ENCODE measurements around the gene RUNDC1.
"Not testable (repeated sequence)": the region's sequence is repeated elsewhere in the genome, so short reads cannot be mapped to it uniquely, and the experiment has no call there.

Gene RUNDC1

DNA sequence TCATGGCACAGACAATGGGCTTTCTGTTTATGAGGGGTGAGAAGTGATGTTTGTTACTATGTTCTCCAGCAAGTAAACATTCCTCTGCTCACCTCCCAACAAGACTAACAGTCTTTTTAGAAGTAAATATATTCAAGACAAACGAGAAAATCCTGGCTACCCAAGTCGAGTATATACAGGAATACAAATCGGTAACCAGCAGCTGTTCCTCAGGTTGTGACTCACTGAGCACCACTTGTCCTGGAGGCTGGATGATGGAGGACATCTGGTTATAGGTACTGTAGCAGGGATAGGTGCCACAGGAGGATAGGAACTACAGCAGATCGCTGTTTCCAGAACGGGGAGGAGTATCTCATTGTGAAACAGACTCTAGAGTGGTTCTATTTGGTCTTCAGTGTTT is 12.5 kb downstream of the RUNDC1 start:
- no peak for DNase-seq

DNA sequence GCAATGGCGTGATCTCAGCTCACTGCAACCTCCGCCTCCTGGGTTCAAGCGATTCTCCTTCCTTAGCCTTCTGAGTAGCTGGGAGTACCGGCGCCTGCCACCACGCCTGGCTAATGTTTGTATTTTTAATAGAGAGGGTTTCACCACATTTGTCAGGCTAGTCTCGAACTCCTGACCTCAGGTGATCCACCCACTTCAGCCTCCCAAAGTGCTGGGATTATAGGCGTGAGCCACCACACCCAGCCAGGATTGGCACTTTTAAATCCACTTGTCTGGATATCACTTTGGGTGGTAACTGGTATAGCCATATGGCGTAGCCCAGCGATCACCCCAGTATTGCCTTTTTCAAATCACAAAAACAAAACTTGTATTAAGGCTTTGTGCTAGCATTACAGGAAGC is 13.5 kb downstream of the RUNDC1 start:
- DNase-seq, result not testable (repeated sequence)

DNA sequence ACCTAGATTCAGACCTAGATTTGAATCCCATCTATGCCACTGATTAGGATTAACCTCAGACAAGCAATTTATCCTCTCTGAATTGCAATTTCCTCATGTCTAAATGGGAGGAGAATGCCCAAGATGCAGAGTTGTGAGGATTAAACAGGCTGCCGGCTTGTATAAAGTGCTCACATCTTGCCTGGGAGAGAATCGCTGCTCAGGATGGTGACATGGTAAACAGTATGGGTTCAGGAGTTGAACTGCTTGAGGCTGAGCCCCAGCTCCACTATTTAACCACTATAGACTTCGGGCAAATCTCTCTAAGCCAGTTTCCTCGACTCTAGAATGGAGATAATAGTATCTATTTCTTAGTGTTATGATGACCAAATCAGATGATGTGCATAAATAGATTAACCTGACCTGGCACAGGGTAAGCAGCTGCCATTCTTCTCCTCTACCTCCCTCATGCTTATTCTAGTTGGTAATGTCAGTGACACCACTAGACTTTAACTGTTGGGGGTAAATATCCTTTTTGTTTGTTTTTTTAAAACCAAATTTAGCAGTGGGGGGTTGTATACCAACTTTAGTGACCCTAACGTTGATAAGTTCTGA is 17.1 kb downstream of the RUNDC1 start:
- no peak for DNase-seq

DNA sequence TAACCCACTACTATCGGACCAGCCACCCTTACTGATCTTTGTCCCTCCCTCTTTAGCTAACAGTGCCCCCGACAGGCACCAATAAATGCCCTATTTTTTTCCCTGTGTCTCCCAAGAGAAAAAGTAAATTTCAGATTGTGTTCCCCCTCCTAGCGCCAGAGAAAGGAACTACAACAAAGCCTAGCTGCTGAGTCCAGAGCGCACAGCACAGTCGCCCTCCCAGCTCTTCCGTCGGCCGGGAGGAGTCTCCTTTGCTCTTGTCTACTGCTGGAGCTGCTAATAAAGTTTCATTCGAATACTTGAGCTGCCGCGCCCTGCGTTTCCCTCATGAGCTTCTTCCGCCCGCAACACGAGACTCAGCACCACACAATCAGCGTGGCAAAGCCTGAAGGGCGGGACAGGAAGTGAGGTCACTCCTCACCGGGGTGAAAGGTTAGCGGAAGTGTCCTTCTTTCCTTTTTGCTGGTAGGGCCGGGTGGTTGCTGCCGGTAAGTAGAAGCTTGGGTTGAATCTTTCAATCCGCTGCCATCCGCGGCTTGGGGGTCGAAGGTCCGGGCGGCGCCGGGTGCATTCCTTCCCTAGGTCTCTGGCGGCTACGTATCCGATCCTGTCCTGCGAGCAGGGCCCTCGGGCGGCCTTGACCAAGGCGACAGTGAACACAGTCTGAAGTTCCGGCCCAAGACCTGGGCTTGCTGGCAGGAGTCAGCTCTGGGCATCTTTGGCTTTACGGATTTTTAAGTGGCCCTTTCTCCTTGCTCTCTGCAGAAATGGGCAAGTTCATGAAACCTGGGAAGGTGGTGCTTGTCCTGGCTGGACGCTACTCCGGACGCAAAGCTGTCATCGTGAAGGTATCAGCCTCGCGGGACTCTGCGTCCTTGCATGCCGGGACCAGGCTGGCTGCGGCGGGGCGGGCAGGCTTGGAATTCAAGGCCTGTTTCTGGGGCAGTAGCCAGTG is 17.9 kb downstream of the RUNDC1 start, which contains the start of gene RPL27:
Gene RPL27, plus strand, starts transcription at position 436 of the 955 bp plus-strand sequence. Its CDS starts 332 bp downstream, at position 768.
- peak; percentile 100 for DNase-seq

DNA sequence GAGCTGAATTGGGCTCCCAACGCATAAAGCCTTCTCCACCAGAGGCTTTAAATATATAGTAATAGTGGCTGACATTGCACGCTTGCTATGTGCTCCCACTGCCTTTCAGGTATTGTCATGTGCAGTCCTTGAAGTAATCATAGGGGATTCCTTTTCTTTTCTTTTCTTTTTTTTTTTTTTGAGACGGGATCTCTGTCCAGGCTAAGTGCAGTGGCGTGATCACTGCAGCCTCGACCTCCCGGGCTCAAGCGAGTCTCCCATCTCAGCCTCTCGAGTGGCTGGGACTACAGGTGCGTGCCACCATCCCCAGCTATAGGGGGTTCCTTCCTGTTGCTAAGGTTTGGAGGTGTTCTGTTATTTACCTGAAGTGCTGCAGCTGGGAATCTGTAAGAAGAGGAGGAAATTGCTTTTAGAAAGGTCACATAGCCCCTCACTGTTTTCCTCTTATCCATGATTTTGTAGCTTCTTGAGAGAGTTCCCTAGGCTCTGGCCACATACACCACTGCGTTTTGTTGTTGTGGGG is 18.7 kb downstream of the RUNDC1 start:
- DNase-seq, result no peak

DNA sequence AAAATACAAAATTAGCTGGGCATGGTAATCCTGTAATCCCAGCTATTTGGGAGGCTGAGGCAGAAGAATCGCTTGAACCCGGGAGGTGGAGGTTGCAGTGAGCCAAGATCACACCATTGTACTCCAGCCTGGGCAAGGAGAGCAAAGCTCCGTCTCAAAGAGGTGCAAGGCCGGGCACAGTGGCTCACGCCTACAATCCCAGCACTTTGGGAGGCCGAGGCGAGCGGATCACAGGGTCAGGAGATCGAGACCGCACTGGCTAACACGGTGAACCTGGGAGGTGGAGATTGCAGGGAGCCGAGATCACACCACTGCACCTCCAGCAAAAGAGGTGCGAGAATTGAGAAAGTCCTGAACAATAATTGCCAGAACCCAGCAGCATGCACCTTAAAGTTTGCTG is 20.5 kb downstream of the RUNDC1 start:
- DNase-seq, result not testable (repeated sequence)

DNA sequence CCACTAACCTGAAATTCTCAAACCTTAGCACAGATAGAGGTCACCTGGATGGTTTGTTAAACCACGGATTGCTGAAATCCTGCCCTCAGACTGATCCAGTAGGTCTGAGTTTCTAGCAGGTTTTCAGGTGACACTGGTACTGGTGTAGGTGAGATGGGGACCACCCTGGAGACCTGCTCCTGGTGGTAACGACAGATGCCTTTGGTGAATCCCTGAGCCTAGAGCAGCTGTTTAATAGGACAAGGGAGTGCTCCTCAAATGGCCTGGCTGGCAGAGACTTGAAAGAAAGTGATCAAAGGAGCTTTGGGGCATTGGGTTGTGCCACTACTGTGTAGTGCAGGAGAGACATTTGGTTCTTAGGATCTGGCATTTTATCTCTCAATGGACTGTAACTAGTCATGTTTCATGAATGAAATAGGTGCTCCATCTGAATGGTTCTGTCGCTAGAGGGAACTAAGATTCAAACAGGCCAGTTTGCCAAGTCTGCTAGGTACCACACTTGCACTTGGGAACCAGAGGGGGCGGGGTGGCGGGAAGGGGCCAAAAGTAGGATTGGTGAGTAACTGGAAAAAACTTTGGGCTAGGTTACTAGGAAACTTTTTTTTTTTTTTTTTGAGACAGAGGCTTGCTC is 23.3 kb downstream of the RUNDC1 start:
- peak; percentile 64 for DNase-seq

DNA sequence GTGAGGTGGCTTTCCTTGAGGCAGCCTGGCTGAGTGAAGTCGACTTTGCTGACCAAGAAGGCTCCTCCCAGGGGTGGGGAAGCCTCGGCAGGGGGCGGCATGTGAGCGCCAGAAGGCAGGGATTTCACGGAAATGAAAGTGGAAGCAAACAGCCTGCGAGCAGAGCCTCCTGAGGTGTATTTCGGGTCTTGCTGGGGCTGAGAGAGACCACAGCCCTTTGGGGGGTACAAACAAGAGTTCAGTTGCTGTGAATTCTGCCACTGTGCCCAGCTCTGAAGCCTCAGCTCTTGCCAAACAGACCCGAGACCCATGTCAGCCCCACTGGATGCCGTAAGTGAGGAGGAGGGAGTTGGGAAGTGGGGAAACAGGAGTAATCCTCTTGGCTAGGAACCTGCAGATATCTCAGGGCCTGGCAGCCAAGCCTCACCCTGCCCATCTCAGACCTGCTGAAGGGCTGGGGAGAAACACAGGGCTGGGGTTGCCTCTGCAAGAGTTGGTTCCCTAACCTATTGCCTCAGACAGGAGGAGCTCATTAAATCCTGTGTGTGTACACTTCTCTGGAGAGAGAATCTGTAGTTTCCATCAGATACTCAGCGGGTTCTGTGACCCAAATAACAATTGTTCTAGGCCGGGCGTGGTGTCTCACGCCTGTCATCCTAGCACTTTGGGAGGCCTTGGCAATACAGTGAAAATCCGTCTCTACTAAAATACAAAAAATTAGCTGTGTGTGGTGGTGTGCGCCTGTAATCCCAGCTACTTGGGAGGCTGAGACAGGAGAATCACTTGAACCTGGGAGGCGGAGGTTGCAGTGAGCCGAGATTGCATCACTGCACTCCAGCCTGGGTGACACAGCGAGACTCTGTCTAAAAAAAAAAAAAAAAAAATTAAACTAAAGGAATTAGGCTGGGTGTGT is 26.5 kb downstream of the RUNDC1 start, which contains the start of gene IFI35:
Gene IFI35, plus strand, starts transcription at position 146 of the 913 bp plus-strand sequence. Its CDS starts 164 bp downstream, at position 310.
- DNase-seq, result peak; percentile 83

DNA sequence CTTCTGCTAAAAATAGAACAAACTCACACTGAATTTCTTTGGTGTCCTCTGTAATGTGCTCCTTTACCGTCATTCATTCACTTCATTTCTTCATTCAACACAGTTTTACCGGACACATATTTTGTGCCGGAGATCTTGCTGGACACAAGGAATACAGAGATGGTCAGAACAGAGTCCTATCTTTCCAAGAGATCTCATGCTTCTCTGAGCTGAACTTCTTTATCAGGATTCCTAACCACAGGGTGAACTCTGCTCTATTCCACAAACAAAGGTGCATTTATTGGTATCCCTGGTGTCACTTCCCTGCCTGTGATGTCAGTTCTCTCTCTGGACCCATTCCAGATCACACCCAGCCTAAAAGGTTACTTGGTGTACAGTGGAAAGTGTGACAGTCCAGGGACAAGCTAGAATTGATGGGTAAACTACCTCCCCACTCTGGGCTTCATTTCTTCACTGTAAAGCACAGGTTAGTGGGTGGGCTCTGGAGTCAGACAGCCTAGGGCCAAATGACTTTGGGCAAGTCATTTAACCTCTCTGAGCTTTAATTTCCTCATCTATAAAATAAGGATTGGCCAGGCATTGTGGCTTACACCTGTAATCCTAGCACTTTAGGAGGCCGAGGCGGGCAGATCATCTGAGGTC is 30.4 kb downstream of the RUNDC1 start:
- DNase-seq, result no peak

DNA sequence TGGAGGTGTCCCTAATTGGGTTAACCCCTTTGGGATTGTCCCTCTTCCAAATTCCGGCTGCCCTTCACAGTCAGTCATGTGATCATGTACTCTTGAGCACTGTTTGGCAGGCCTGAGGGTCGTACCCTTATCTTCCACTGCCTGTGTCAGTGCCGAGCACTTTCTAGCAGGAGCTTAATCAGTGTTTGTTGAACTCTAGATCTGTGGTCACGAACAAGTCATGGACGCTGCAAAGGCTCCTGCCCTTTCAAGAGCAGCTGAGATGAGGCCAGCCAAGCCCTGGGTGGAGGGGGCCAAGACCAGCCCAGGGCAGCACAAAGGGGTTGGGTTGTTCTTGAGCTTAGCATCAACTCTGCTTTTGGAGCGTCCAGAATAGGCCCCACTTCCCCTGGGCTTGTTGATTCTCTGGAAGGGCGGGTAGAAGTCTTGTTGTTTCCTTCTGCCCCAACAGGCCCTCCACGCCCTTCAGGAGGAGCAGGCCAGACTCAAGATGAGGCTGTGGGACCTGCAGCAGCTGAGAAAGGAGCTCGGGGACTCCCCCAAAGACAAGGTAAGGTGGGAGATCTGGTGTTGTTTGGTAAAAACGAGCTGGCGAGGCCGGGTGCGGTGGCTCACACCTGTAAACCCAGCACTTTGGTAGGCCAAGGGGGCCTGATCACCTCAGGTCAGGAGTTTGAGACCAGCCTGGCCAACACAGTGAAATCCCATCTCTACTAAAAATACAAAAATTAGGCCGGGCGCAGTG is 31.5 kb downstream of the RUNDC1 start:
- no peak for DNase-seq

DNA sequence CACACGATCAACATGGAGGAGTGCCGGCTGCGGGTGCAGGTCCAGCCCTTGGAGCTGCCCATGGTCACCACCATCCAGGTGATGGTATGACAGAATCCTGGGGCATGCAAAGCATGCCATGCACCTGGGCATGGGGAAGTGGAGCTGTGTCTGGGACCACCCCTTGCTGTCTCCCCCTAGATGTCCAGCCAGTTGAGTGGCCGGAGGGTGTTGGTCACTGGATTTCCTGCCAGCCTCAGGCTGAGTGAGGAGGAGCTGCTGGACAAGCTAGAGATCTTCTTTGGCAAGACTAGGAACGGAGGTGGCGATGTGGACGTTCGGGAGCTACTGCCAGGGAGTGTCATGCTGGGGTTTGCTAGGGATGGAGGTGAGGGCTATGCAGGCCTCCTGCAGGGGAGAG is 32.9 kb downstream of the RUNDC1 start:
- no peak for DNase-seq

DNA sequence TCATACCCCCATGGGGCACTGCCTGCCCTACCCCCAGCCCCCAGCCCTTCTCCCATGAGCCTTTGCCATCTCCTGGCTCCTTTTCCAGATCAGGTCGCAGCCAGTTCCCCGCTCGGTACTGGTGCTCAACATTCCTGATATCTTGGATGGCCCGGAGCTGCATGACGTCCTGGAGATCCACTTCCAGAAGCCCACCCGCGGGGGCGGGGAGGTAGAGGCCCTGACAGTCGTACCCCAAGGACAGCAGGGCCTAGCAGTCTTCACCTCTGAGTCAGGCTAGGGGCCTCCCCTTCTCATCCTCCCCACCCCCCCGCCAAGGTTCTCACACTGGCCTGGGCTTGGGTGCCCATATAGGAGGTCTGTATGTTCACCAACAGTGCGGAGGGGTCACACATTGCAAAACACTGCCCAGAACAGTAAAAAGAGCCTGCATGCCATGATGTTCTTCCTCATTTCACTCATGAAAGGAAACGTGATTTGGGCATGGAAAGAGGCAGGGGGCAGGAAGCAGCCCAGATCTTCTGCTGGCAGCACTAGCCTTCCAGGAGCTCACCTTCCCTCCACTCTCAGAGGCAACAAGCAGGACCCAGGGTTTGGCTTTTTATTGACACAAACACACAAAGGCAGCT is 33.8 kb downstream of the RUNDC1 start:
- DNase-seq, result no peak

DNA sequence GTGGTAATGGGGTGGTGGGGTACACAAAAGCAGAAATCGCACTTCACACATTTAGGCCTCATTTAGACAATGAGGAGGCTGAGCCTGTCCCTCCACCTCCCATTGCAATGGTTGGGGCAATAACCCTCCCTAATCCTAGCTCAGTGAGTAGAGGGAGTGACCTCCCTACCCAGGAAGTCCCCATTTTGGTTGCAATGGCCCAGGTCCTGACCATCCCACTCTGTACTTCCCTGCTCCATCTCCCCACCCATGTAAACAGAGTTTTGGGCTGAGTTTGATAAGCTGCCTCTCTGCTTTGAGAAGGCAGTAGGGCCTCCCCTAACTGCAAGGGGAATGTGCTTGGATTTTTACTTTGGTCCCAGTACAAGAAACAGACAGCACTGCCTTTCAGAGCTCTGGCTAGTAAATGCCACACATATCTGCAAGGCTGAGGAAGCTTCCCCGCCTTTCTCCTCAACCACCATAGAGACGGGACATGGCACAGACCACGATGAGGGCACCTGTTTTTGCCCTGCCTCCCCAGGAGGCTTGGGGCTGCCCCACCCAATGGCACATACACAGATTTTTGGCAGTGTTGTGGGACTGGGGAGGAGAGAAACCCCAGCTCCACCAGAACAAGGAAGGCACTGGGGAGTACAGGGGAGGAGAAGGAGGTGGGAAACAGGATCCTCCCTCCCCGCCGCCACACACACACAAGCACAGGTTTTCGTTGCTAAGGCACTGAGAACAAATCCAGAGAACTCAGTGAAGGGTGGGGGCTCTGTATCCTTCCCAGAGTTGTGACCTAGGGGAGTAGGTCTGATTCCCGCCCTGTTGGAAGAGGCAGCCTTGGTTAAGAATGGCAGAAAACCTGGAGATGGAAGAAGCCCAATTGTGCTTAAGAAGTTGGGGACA is 34.5 kb downstream of the RUNDC1 start:
- no peak for DNase-seq

DNA sequence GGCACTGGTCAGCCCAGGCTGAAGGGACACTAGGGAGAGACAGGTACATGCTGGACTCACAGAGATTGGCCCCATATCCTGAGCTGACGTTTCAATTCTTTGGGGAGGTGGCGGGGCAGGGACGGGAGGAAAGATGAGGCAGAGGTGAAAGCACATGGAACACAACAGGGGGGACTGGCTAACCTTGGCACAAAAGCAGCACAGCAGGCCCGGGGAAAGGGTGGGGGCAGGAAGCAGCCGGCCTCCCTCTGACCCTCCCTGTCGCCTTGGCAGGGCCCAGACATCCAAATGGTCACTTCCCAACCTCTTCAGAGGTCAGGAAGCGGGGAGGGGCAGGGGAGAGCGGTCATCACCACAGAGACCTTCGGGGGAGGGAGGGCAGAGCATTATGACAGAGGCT is 35.2 kb downstream of the RUNDC1 start:
- DNase-seq, result no peak

DNA sequence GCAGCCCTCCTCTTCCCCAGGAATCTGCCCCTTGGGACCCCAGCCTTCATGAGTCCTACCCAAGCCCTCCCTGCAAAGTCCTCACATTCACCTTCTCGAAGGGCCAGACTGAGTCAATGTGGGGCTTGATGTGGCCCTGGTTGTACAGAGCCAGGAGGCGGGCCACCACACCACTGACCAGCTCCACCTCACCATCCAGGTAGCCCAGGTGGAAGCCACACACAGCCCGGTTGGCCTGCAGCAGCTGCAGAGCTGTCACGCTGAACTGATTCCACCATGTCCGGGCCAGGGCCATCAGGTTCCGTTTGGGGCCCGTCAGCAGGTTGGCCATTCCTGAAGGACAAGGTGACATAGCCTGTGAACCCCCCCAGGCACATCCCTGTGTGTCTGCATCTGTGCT is 35.9 kb downstream of the RUNDC1 start:
- DNase-seq, result no peak

DNA sequence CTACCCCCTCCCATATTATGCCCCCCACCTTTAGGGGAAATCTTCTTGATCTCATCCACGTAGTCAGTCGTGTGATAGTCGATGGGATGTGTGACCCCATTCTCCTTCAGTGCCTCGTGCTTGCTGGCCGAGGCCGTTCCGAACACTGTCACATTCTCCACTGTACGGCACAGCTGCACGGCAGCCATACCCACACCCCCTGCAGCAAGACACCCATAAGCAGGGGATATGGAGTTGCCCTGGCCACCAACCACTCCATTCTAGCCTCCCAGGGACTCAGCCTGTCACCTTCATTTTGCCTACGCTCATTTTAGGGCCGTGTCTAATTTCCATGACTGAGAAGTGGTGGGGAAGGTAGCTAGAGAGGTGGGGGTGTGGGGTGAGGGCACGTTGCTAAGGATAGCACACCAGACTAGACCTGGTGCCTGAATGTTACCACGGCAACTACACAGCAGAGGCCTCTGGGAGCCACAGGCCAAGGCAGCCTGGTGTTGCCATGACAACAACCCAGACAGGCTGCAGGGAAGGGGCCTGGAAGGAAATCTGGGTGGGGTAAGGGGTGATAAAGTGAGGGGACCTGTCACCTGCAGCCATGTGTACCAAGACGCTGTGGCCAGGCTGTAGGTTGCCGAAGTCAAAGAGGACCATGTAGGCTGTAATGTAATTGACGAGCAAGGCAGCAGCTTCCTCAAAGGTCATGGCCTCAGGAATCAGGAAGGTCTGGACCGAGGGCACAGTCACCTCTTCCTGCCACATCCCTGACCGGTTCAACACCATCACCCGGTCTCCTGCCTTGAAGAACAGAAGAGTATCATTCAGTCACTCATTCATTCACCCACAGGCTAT is 37.9 kb downstream of the RUNDC1 start:
- no peak for DNase-seq

DNA sequence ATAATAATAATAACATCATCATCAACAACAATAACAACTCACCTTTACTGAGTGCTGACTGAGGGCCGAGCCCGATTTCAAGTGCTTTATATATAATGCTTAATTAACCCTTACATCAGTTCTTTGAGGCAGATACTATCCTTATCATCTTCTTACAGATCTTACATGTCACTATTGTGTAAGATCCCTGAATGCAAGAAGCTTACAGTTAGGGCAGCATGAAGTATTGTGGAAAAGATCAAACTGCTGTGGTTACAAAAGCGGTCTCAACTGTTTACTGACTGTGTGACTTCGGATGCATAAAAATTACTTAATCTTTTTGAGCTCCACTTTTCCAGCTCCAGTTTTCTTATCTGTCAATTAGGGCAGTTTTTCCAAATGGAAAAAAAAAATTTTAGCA is 38.6 kb downstream of the RUNDC1 start:
- DNase-seq, result no peak

DNA sequence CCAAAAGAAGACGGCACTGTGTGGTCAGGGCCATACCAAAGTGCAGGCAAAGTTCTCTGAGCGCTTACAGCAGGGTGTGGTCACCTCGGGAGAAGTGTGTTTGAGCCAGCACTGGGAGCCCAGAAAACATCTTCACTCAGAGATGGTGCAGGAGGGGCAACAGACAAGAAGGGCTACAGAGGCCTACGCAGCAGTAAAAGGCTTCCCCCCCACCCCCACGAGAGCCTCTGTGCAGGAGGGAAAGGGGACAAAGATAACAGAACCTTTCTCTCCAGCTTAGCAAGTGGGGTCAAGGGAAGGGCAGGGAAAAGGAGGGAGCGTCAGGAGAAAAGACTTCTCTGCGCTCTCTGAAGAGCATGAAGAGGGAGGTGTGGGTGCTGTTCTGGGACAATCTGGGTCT is 39.1 kb downstream of the RUNDC1 start:
- no peak for DNase-seq
